Measurements from ENCODE around the gene UNC119. TPM values are rescaled to one million over a fixed set of nuclear protein-coding genes. Genes with fewer than 3 reads are reported as not detected.

The UNC119 gene
- total and polyA plus RNA-seq, 2 of the 13 experiments (the other 11 are each of a cell fraction or from before 2014, with no cell fraction given) = 10.4 to 63.1 TPM

DNA sequence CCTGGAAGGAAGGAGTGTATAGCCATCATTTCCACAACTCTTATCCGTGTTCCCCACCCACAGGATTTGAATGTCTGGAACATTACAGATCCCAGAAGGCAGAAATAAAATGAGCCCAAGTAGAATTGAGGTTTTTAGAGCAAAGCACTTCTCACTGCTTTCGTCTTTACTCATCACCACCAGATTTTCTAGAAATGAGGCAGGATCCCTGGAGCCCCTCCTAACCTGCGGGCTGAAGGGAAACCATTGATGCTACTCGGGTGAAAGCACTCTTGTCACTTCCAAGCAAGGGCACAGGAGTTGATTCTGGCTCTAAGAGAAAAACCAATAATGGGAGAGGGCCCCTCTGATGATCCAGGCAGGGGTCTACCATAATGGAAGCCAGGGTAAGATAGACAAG lies 27.1 kb upstream of the UNC119 start:
- 92% methylated on average over 4 of the region's 4 CpGs for WGBS (ENCODE audit: low lambda C conversion rate)
- Histone ChIP-seq H3K9ac (ENCODE audit: insufficient read depth, low read depth, low read length) (no peak overlapping the region), H3K79me2 (ENCODE audit: insufficient read depth, low read length) (peaks cover 4% of the 10 kb centered on the region), H4K20me1 (ENCODE audit: insufficient read depth, low read length) (no peaks in the 10 kb centered on the region), H3K36me3 (replicated peaks in 1 of 2; ENCODE audit: control insufficient read depth in 1 of 2, insufficient read depth in 2 of 2, low read length in 2 of 2) (peaks cover 32 to 66% of the 10 kb centered on the region in 2 experiments), H3K4me3 (replicated peaks in 1 of 3; ENCODE audit: insufficient read depth in 1 of 3, low read depth in 2 of 3, low read length in 3 of 3) (no peak overlapping the region), H3K27me3 (ENCODE audit: control insufficient read depth in 1 of 2, insufficient read depth in 2 of 2, low read length in 2 of 2) (no peaks in the 10 kb centered on the region), H3K27ac (ENCODE audit: extremely low read length, insufficient read depth, low read length) (no peak overlapping the region), H2AFZ (ENCODE audit: low read length) (no peak overlapping the region), H3K4me2 (ENCODE audit: low read depth, low read length) (no peak overlapping the region), H3K4me1 (ENCODE audit: insufficient read depth, low read length) (peaks cover 26% of the 10 kb centered on the region), H3K9me3 (ENCODE audit: low read length) (no peaks in the 10 kb centered on the region)
- intact Hi-C loops (cut with micrococcal nuclease; ENCODE audit: unreplicated experiment) = no loop called here
- ATAC-seq (no peak), FAIRE-seq (no peak), DNase-seq (ENCODE audit: low spot score) (no peak)
- in situ Hi-C loops (cut with HindIII; ENCODE audit: extremely low pct_ligation_motif_present, low pct_unique_long_range_greater_than_20kb) = no loop called here
- TF ChIP-seq RELA (CRISPR knock-in tag; IDR thresholded peaks at IDR 0.05) = no peak
- TF ChIP-seq MAFK (conservative IDR thresholded peaks at IDR 0.05 in 1 of 2, IDR thresholded peaks at IDR 0.05 in 1 of 2; ENCODE audit: low read length in 2 of 2) = no peak
- TF ChIP-seq KDM5B (CRISPR knock-in tag; IDR thresholded peaks at IDR 0.05; ENCODE audit: borderline replicate concordance) = no peak
- TF ChIP-seq, protein P1, sequence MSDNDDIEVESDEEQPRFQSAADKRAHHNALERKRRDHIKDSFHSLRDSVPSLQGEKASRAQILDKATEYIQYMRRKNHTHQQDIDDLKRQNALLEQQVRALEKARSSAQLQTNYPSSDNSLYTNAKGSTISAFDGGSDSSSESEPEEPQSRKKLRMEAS (IDR thresholded peaks at IDR 0.05) = no peak
- no peak for TF ChIP-seq ZNF777 (CRISPR knock-in tag; IDR thresholded peaks at IDR 0.05)
- TF ChIP-seq MYNN (CRISPR knock-in tag; IDR thresholded peaks at IDR 0.05; ENCODE audit: low read depth) = no peak
- no peak for TF ChIP-seq RXRB (CRISPR knock-in tag; IDR thresholded peaks at IDR 0.05; ENCODE audit: borderline replicate concordance)
- TF ChIP-seq, protein P2, sequence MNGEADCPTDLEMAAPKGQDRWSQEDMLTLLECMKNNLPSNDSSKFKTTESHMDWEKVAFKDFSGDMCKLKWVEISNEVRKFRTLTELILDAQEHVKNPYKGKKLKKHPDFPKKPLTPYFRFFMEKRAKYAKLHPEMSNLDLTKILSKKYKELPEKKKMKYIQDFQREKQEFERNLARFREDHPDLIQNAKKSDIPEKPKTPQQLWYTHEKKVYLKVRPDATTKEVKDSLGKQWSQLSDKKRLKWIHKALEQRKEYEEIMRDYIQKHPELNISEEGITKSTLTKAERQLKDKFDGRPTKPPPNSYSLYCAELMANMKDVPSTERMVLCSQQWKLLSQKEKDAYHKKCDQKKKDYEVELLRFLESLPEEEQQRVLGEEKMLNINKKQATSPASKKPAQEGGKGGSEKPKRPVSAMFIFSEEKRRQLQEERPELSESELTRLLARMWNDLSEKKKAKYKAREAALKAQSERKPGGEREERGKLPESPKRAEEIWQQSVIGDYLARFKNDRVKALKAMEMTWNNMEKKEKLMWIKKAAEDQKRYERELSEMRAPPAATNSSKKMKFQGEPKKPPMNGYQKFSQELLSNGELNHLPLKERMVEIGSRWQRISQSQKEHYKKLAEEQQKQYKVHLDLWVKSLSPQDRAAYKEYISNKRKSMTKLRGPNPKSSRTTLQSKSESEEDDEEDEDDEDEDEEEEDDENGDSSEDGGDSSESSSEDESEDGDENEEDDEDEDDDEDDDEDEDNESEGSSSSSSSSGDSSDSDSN (CRISPR knock-in tag; IDR thresholded peaks at IDR 0.05) = no peak
- no peak for TF ChIP-seq ZSCAN30 (CRISPR knock-in tag; IDR thresholded peaks at IDR 0.05)
- CTCF ChIA-PET (ENCODE audit: low intra/inter-chr PET ratio, low total read pairs) = no interaction called here
- BruUV-seq (replicated peaks) = no TSS peak
- POLR2A ChIA-PET = no interaction called here
